PFSK-1 (cell line): ENCODE results near the gene CTSZ.

Source experiments
- FOXP2 ChIP-seq: optimal IDR thresholded peaks from 2 replicates; pipeline ENCODE3; 2011; ENCODE audit warnings: borderline replicate concordance, control low read depth, inconsistent platforms; ENCODE audit not compliant: insufficient read depth; ENCODE audit errors: extremely low read length, extremely low read depth
- POLR2AphosphoS5 ChIP-seq: IDR thresholded peaks from 2 replicates; pipeline ENCODE4 v1.6.1; 2012; ENCODE audit warnings: low read depth, mild to moderate bottlenecking, control low read depth, low read length, moderate library complexity
- REST ChIP-seq, 2 experiments: IDR thresholded peaks; 2 replicates each; pipeline versions ENCODE4 v1.6.1 to v1.8.0; 2011 to 2012; ENCODE audit warnings: low read depth in 2 of 2, low read length in 2 of 2, control low read depth in 1 of 2, inconsistent platforms in 1 of 2, mild to moderate bottlenecking in 1 of 2, moderate library complexity in 1 of 2; ENCODE audit not compliant: insufficient read depth in 1 of 2
- SIN3A ChIP-seq: IDR thresholded peaks from 2 replicates; pipeline ENCODE4 v1.6.1; 2012; ENCODE audit warnings: mild to moderate bottlenecking, low read length, moderate library complexity, borderline replicate concordance; ENCODE audit not compliant: insufficient read depth
- TAF1 ChIP-seq: IDR thresholded peaks from 2 replicates; pipeline ENCODE4 v1.6.1; 2012; ENCODE audit warnings: low read length, control low read depth, borderline replicate concordance; ENCODE audit not compliant: insufficient read depth

Gene CTSZ

GRCh38 chr20:59010321-59010994 is 3.4 kb upstream of the CTSZ start:
- TF ChIP-seq TAF1 (no peak), POLR2AphosphoS5 (no peak), SIN3A (no peak), FOXP2 (no peak), REST (IDR thresholded peaks at IDR 0.05; ENCODE audit: insufficient read depth in 1 of 2, low read depth in 2 of 2, low read length in 2 of 2) (no peak)

- TF ChIP-seq FOXP2 (no peak), REST (IDR thresholded peaks at IDR 0.05; ENCODE audit: insufficient read depth in 1 of 2, low read depth in 2 of 2, low read length in 2 of 2) (no peak), POLR2AphosphoS5 (no peak), SIN3A (no peak), TAF1 (no peak)
Measured at GRCh38 chr20:59008715-59009336, 1.8 kb upstream of the CTSZ start.

- TF ChIP-seq SIN3A = no peak
- TF ChIP-seq TAF1 = no peak
- TF ChIP-seq POLR2AphosphoS5 = no peak
- TF ChIP-seq REST (IDR thresholded peaks at IDR 0.05; ENCODE audit: insufficient read depth in 1 of 2, low read depth in 2 of 2, low read length in 2 of 2) = no peak
Measured at GRCh38 chr20:59007665-59008511, 834 bp upstream of the CTSZ start.

GRCh38 chr20:59006167-59006863 is 739 bp downstream of the CTSZ start:
- TF ChIP-seq TAF1 = no peak
- TF ChIP-seq POLR2AphosphoS5 = no peak
- TF ChIP-seq REST (IDR thresholded peaks at IDR 0.05; ENCODE audit: insufficient read depth in 1 of 2, low read depth in 2 of 2, low read length in 2 of 2) = no peak
- no peak for TF ChIP-seq FOXP2
- TF ChIP-seq SIN3A = no peak
